Stimulated activated CD4-positive, alpha-beta T cell treated with anti-CD3 and anti-CD28 coated beads, Interleukin-2, amount 100 ng/mL, for 24 hours (primary cell): ENCODE measurements around the gene FGD5.
"Not testable (repeated sequence)": the region's sequence is repeated elsewhere in the genome, so short reads cannot be mapped to it uniquely, and the experiment has no call there.

ENCODE experiments used
- DNase-seq, 2 donors: peaks; one replicate each; pipeline ENCODE4 v3.0.0-alpha.2; 2020

FGD5 gene

GRCh38 chr3:14879211-14879874, 60.6 kb downstream of the FGD5 start:
- peak; percentile 15 to 30 for DNase-seq

DNA sequence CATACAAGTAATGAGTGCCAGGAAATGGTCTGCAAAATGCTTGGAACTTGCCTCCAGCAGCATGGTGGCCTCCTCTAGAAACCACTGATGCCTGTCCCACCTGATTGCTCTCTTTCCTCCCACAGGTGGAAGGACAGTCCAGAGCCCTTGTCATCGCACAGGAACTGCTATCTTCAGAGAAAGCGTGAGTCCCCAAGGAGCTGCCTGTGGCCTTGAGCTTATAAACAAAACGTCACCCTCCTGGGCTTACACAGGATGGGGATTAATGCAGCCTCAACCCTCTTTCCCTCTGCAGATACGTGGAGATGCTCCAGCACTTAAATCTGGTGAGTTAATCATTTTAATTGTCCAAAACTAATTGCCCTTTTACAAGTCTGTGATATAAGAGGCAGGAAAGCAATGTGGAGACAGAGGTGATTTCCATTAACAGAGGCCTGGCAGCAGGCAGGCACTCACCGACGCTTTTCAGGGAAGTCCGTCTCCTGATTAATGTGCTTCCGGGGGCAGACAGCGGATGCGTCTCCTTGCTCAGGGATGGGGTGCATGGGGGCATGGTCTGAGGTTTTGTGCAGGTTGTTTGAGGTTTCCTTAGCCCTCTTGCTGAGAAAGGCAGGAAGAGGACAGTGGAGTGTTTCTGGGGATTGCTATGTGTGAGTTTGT, 61.8 kb downstream of the FGD5 start:
- DNase-seq: no peak

DNA sequence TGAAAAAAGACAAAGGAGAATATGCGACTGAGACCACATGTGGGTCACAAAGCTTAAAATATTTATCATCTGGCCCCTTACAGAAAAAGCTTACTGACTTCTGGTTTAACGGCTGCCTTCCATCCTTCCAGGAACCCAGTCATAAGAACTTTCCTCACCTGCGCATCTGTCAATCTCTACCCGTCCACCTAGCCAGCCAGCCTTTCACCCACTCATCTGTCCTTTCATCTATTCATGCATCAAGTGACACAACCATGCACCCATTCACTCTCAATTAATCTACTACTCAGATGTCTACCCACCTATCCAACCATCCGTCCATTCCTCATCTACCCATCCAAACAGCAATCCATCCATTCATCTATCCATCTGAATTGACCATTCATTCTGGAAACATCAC, 64.5 kb downstream of the FGD5 start:
- no peak for DNase-seq

DNA sequence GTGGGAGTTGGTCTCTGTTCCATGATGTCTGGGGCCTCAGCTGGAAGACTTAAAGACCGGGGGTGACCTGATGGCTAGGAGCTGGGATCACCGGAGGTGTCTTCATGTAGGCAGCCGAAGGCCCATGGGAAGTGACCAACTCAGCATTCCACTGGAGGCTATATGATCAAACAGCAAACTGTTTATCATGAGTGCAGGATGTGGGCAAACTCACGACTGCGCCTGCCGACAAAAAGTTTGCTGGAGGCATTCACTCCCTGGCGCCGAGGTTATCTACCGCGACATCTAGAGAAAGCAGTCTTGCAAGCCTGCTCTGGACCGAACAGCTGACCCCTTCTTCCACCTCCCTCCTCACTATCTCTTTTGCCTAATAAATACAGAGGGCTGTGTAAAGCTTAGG, 65.9 kb downstream of the FGD5 start:
- peak; percentile 19 to 24 for DNase-seq

- DNase-seq: peak in 1 of 2 donors; percentile 19
These were observed 66.5 kb downstream of the FGD5 start for GRCh38 chr3:14885307-14885706.

GRCh38 chr3:14886101-14886500, 67.3 kb downstream of the FGD5 start:
- DNase-seq: no peak

DNA sequence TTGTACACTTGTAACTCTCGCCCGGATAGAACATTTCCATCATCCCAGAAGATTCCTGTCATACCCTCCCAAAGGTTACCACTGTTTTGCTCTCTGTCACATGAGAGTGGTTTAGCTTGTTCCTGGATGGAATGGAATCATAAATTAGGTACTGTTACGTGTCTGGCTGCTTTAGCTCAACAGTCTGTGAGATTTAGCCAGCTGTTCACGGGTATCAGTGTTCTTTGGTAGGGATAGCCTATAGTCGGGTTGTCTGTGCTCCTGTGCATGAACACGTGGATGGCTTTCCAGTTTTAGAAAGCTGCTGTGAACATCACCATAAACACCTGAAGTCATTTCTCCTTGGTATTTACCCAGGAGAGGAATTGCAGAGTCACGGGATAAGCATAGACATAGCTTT, 70.4 kb downstream of the FGD5 start:
- no peak for DNase-seq

DNA sequence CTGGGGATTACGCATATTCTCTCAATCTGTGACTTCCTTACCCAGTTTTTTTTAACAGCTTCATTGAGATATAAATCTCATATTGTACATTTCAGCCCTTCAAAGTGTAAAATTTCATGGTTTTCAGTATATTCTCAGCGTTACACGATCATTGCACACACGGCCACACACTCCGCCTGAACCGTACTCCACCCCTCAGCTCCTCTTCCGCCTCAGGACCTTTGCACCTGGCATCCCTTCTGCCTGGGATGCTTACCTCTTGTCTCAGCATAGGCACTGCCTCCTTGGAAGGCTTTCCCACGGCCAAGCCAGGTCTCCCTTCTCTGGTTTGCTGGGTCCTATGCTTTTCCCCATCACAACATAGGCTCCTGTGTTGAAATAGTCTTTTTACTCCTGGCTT, 71.2 kb downstream of the FGD5 start:
- no peak for DNase-seq

- no peak for DNase-seq
These were observed 71.7 kb downstream of the FGD5 start for GRCh38 chr3:14890476-14890875.

DNA sequence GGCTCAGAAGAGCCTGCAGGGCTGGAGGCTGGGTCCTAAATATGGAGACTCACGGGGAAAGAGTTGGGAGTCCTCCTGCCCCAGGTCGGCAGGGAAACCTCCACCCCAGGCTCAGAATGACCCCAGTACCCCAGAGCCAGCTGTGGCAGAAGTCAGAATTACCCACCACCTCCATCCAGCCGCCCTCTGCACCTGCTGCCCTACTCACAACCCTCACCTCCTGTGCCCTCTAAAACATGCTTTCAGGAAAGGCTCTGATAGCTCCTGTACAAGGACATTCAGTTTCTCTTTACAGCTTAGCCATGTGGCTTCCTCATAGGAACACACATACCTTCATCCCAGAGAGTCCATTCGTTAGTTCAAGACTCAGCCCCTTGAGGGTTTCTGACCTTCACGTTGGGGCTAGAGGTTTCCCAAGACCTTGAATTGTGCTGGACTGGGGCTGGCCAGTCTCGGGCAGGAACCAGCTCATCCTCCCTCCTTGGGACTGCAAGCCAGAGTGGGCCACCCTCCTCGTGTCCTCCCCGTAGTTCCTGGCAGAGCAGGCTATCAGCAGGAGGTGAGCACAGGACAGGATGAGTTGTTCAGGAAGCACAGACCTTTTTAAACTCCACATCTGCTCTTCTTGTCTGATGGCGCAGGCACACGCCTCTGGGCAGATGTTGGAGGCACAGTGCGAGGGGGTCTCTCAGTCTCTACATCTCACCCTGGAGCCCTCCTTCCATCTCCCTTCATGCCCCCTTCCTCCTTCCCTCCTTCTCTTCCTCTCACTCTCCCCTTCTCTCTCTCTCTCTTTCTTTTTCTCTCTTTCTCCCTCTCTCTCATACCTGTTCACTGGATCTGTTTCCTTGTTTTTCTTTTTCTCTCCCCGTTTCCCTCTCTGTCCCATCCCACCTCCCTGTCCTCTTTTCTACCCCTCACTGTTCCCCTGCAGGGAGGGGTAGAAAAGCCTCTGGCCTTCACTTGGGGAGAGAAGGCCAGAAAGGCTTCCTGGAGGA, 72.7 kb downstream of the FGD5 start:
- no peak for DNase-seq

DNA sequence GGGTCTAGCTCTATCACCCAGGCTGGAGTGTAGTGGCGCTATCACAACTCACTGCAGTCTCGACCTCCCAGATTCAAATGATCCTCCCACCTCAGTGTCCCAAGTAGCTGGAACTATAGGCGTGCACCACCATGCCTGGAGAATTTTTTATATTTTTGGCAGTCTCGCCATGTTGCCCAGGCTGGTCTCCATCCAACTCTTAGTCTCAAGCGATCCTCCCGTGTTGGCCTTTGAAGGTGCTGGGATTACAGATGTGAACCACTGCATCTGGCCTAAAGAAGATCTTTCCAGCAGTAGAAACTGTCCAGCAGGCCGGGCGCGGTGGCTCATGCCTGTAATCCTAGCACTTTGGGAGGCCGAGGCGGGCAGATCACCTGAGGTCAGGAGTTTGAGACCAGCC, 73.5 kb downstream of the FGD5 start:
- DNase-seq: no peak

DNA sequence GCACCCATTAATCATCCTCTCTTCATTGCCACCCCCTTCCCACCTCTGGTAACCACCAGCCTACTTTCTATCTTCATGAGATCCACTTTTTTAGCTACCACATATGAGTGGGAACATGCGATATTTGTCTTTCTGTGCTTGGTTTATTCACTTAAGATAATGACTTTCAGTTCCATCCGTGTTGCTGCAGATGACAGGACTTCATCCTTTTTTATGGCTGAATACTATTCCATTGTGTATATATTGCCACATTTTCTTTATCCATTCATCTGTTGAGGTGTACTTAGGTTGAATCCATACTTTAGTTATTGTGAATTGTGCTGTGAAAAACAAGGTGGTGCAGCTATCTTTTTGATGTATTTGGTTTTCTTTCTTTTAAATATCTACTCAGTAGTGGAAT, 75.3 kb downstream of the FGD5 start:
- DNase-seq: no peak

- no peak for DNase-seq
These were observed 78.5 kb downstream of the FGD5 start for GRCh38 chr3:14897266-14897665.

- DNase-seq: no peak
These were observed 80.2 kb downstream of the FGD5 start for GRCh38 chr3:14898929-14899328.

DNA sequence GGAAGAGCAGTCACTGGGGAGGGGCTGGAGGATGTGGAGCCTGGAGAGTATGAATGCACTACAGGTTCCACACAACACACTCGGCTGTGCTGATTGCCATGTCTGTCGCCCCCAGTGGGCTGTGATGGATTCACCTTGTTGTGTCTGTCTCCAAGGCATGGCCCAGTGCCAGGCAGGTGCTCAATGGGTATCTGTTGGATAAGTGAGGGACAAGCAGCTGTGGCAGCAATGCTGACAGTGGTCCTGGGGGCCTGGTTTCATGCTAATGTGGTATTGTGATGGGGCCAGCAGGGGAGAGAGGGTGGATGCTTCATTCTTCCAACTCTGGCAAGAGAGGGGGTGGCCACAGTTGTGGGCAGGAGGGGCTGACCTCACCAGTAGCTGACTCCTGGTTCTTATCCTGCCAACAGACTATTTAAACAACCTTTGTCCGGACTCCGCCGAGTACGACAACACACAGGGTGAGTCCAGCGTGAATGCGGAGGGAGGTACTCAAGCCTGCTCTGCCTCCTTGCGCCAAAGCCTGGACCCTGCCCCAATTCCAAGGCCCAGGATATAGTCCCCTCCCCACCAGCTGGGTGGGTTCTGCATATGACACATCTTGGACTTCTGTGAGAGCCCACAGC, 81.3 kb downstream of the FGD5 start:
- DNase-seq: no peak

GRCh38 chr3:14900881-14901873, 82.4 kb downstream of the FGD5 start:
- DNase-seq: no peak

- DNase-seq: no peak
These were observed 84.0 kb downstream of the FGD5 start for GRCh38 chr3:14902719-14903118.

DNA sequence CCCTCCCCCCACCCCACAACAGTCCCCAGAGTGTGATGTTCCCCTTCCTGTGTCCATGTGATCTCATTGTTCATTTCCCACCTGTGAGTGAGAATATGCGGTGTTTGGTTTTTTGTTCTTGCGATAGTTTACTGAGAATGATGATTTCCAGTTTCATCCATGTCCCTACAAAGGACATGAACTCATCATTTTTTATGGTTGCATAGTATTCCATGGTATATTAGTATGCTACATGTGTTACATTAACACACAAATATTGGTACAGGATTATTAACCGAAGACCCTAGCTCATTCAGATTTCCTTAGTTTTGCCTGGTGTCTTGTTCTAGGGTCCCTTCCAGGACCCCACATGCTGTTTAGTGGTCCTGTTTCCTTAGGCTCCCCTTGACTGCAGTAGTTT, 84.7 kb downstream of the FGD5 start:
- not testable (repeated sequence) for DNase-seq

DNA sequence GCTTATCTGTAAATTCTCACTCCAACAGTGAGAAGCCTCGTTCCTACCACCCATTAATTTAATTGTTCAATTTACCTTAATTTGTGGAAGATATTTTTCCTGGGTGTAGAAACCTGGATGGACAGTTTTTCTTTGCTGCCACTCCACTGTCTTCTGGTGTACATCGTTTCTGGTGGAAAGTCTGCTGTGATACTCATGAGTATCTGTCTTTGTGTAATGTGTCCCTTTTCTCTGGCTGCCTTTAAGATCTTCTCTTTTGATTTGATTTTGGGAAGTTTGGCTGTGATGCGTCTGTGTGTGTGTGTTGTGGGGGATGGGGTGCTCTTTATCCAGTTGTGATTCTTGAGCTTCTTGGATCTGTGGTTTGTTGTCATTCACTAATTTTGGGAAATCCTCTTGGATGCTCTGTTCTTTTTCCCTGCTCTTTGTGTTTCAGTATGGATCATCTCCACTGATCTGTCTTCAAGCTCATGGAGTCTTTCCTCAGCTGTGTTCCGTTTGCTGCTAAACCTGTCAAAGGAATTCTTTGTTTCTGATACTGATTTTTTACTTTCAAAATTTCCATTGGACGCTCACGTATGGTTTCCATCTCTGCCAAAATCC, 86.4 kb downstream of the FGD5 start:
- no peak for DNase-seq

DNA sequence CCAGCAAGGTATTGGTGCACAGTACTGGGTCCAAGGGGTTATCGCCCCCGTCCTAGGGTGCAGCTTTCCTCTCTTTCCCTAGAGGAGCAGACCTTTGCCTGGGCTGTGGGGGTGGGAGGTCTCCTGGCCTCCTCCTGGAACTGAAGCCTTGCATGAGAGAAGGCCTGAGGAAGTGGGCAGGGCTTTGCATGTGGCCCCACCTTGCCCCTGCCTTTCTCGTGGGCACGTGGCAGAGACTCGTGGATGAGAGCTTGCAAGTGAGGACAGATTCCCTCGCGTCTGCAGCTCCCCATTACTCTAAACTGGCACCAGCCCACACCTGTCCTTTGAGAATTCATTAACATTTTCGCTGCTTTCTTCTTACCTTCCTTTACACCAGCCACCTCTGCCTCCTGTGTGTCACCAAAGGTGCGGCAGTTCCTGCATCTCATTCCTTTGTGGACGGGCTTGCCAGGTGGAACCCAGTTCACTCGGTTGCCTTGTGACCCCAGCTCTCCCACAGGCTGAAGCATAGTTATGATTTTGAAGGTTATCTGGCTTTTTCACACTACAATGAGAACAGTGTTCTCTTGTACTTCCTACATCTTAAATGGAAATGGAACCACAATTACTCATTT, 87.7 kb downstream of the FGD5 start:
- DNase-seq: no peak
